HepG2 (cell line): ENCODE measurements around the gene DENND10. TPM values are rescaled to one million over a fixed set of nuclear protein-coding genes. Genes with fewer than 3 reads are reported as not detected.

Source experiments
- ASH2L ChIP-seq: fragments of 300-600, 200-600 bp; sonication (generic); IDR thresholded peaks from 2 replicates; pipeline ENCODE4 v1.7.0; 2017; ENCODE audit warnings: low read depth, mild to moderate bottlenecking, moderate library complexity, mixed read lengths, low read length; ENCODE audit not compliant: insufficient read length
- ETV6 ChIP-seq: sonication (generic); formaldehyde crosslinking; conservative IDR thresholded peaks from 2 replicates; pipeline ENCODE4 v1.4.0; 2020; ENCODE audit warnings: missing genetic modification reagents
- FOXA3 ChIP-seq: IDR thresholded peaks from 2 replicates; pipeline ENCODE4 v1.6.1; 2016; ENCODE audit warnings: missing genetic modification reagents, missing compliant biosample characterization
- HES4 ChIP-seq: sonication (generic); formaldehyde crosslinking; IDR thresholded peaks from 2 replicates; pipeline ENCODE4 v1.9.0; 2021; ENCODE audit warnings: mild to moderate bottlenecking, missing genetic modification reagents, borderline replicate concordance
- POGK ChIP-seq: sonication (generic); formaldehyde crosslinking; conservative IDR thresholded peaks from 2 replicates; pipeline ENCODE4 v1.8.0; 2022; ENCODE audit warnings: mild to moderate bottlenecking, moderate library complexity, missing genetic modification reagents
- RBAK ChIP-seq: sonication (generic); formaldehyde crosslinking; IDR thresholded peaks from 2 replicates; pipeline ENCODE4 v1.5.1; 2020; ENCODE audit warnings: mild to moderate bottlenecking, missing genetic modification reagents
- SIN3A ChIP-seq: IDR thresholded peaks from 2 replicates; pipeline ENCODE4 v1.6.1; 2011; ENCODE audit warnings: low read depth, mild to moderate bottlenecking, control low read depth, low read length, borderline replicate concordance
- SMARCE1 ChIP-seq: fragments of 450-650 bp; IDR thresholded peaks from 2 replicates; pipeline ENCODE4 v1.6.1; 2017; ENCODE audit warnings: borderline replicate concordance
- ZHX1 ChIP-seq: sonication (generic); formaldehyde crosslinking; IDR thresholded peaks from 2 replicates; pipeline ENCODE4 v1.8.1; 2022; ENCODE audit warnings: low read depth, mild to moderate bottlenecking, missing genetic modification reagents
- ZNF570 ChIP-seq: sonication (generic); formaldehyde crosslinking; IDR thresholded peaks from 2 replicates; pipeline ENCODE4 v1.4.0; 2020; ENCODE audit warnings: mild to moderate bottlenecking, missing genetic modification reagents, borderline replicate concordance
- ZNF792 ChIP-seq: IDR thresholded peaks from 2 replicates; pipeline ENCODE4 v1.6.1; 2016
- polyA plus RNA-seq, 8 experiments: library from polyadenylated mRNA; depleted of rRNA in 3 of 8; stranded (reverse) in 7 of 8; unstranded in 1 of 8; fragments of >200 nt; fragmentation: Illumina TruSeq in 4 of 8; extraction: Trizol in 4 of 8; gene quantifications; 2 replicates each; pipeline versions ENCODE4 v1.2.1 to v1.2.3, GENCODE V29; 2011 to 2016; ENCODE audit warnings: low read depth in 4 of 8, missing spikeins in 1 of 8, mixed read lengths in 1 of 8; ENCODE audit not compliant: insufficient read depth in 1 of 8
- total RNA-seq, 5 experiments: library from RNA; depleted of rRNA; stranded (reverse); fragments of >200 nt; fragmentation: Illumina TruSeq; extraction: Trizol; gene quantifications; 2 replicates each; pipeline ENCODE4 v1.2.3, GENCODE V29; 2016; ENCODE audit warnings: low read depth in 1 of 5
- TF ChIP-seq, protein P1 (sequence below): sonication (generic); formaldehyde crosslinking; IDR thresholded peaks from 2 replicates; pipeline ENCODE4 v1.5.0; 2020; ENCODE audit warnings: missing genetic modification reagents, mild to moderate bottlenecking, borderline replicate concordance
- TF ChIP-seq, protein P2 (sequence below): sonication (generic); formaldehyde crosslinking; IDR thresholded peaks from 2 replicates; pipeline ENCODE4 v1.4.0; 2020; ENCODE audit warnings: missing genetic modification reagents
- TF ChIP-seq, protein P3 (sequence below): IDR thresholded peaks from 2 replicates; pipeline ENCODE4 v1.6.1; 2018; ENCODE audit warnings: missing genetic modification reagents
- TF ChIP-seq, protein P4 (sequence below): IDR thresholded peaks from 2 replicates; pipeline ENCODE4 v1.6.1; 2016

The DENND10 gene
- total and polyA plus RNA-seq, 2 of the 13 experiments (the other 11 are each of a cell fraction or from before 2014, with no cell fraction given), result 43.7 to 78.8 TPM

DNA sequence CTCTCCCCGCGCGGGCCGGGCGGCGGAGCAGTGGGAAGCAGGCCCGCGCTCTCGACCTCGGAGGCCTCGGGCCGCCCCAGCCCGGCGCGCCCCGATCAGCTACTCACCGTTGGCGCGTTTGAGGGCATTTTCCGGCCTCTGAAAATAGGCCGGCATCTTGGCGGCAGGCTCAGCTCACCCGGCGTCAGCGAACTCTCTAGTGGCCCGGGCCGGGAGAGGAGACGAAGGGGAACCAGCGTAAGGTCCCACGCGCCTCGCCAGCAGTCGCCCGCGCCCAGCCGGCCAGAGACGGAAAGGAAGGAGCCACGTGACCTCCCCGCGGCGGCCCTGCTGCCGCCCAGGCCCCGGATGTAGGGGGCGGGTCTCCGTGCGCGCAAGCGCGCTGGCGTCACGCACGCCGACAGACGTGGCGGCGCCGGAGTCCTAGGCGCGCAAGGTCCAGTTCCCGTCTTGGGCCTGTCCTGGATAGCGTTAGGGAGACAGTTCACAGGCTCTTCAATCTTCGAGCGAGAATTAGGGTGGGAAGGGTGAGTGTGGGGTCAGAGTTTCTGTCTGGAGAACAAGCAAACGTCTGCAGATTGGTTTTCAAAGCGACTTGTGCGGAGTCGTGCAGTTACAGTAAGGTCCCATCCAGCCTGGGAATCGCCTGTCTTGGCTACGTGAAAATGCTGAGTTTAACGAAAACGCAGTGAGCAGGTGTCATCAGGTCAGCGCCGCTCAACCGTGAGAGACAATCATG is 23.2 kb upstream of the DENND10 start, which contains the start of gene EIF3A (continued):
- TF ChIP-seq, protein P1, sequence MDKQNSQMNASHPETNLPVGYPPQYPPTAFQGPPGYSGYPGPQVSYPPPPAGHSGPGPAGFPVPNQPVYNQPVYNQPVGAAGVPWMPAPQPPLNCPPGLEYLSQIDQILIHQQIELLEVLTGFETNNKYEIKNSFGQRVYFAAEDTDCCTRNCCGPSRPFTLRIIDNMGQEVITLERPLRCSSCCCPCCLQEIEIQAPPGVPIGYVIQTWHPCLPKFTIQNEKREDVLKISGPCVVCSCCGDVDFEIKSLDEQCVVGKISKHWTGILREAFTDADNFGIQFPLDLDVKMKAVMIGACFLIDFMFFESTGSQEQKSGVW (CRISPR knock-in tag), result no peak; the same call in 1 of the 2 replicates
- TF ChIP-seq RBAK (CRISPR knock-in tag) (no peak), FOXA3 (CRISPR knock-in tag) (peak; percentile 42), ZHX1 (0 out of 2 replicates have a peak, but pooled peaks have one; percentile 36), ZNF570 (CRISPR knock-in tag) (no peak), SMARCE1 (no peak), ETV6 (peak; percentile 52; the same call in 1 of the 2 replicates), HES4 (CRISPR knock-in tag) (peak; percentile 72), ZNF792 (peak; percentile 80), POGK (CRISPR knock-in tag) (peak; percentile 85), SIN3A (peak; percentile 86; the same call in 1 of the 2 replicates), ASH2L (peak; percentile 86)
- TF ChIP-seq, protein P2, sequence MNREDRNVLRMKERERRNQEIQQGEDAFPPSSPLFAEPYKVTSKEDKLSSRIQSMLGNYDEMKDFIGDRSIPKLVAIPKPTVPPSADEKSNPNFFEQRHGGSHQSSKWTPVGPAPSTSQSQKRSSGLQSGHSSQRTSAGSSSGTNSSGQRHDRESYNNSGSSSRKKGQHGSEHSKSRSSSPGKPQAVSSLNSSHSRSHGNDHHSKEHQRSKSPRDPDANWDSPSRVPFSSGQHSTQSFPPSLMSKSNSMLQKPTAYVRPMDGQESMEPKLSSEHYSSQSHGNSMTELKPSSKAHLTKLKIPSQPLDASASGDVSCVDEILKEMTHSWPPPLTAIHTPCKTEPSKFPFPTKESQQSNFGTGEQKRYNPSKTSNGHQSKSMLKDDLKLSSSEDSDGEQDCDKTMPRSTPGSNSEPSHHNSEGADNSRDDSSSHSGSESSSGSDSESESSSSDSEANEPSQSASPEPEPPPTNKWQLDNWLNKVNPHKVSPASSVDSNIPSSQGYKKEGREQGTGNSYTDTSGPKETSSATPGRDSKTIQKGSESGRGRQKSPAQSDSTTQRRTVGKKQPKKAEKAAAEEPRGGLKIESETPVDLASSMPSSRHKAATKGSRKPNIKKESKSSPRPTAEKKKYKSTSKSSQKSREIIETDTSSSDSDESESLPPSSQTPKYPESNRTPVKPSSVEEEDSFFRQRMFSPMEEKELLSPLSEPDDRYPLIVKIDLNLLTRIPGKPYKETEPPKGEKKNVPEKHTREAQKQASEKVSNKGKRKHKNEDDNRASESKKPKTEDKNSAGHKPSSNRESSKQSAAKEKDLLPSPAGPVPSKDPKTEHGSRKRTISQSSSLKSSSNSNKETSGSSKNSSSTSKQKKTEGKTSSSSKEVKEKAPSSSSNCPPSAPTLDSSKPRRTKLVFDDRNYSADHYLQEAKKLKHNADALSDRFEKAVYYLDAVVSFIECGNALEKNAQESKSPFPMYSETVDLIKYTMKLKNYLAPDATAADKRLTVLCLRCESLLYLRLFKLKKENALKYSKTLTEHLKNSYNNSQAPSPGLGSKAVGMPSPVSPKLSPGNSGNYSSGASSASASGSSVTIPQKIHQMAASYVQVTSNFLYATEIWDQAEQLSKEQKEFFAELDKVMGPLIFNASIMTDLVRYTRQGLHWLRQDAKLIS (CRISPR knock-in tag), result 0 out of 2 replicates have a peak, but pooled peaks have one; percentile 83
- TF ChIP-seq, protein P3, sequence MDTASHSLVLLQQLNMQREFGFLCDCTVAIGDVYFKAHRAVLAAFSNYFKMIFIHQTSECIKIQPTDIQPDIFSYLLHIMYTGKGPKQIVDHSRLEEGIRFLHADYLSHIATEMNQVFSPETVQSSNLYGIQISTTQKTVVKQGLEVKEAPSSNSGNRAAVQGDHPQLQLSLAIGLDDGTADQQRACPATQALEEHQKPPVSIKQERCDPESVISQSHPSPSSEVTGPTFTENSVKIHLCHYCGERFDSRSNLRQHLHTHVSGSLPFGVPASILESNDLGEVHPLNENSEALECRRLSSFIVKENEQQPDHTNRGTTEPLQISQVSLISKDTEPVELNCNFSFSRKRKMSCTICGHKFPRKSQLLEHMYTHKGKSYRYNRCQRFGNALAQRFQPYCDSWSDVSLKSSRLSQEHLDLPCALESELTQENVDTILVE (CRISPR knock-in tag), result no peak
- TF ChIP-seq, protein P4, sequence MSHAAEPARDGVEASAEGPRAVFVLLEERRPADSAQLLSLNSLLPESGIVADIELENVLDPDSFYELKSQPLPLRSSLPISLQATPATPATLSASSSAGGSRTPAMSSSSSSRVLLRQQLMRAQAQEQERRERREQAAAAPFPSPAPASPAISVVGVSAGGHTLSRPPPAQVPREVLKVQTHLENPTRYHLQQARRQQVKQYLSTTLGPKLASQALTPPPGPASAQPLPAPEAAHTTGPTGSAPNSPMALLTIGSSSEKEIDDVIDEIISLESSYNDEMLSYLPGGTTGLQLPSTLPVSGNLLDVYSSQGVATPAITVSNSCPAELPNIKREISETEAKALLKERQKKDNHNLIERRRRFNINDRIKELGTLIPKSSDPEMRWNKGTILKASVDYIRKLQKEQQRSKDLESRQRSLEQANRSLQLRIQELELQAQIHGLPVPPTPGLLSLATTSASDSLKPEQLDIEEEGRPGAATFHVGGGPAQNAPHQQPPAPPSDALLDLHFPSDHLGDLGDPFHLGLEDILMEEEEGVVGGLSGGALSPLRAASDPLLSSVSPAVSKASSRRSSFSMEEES (CRISPR knock-in tag), result peak; percentile 96
